HG03066 (cell line): ENCODE results near the gene TNRC6B.
"Not testable (repeated sequence)": the region's sequence is repeated elsewhere in the genome, so short reads cannot be mapped to it uniquely, and the experiment has no call there.

Source experiments
- ATAC-seq: cut with Tn5 transposase; IDR thresholded peaks from one replicate; pipeline ENCODE4 v1.9.1; 2021; ENCODE audit warnings: low read depth; ENCODE audit not compliant: unreplicated experiment

TNRC6B gene

GRCh38 chr22:40180403-40180802 is 2.7 kb downstream of the TNRC6B start:
- no peak for ATAC-seq

- no peak for ATAC-seq
Observed at GRCh38 chr22:40181323-40181722, 3.6 kb downstream of the TNRC6B start.

GRCh38 chr22:40182231-40182835 is 4.6 kb downstream of the TNRC6B start:
- no peak for ATAC-seq

- no peak for ATAC-seq
Observed at GRCh38 chr22:40183029-40183581, 5.4 kb downstream of the TNRC6B start.

- not testable (repeated sequence) for ATAC-seq
Observed at GRCh38 chr22:40183603-40184002, 5.9 kb downstream of the TNRC6B start.

- ATAC-seq = no peak
Observed at GRCh38 chr22:40187389-40187788, 9.7 kb downstream of the TNRC6B start.

- ATAC-seq = no peak
Observed at GRCh38 chr22:40189997-40190396, 12.3 kb downstream of the TNRC6B start.

- ATAC-seq = no peak
Observed at GRCh38 chr22:40190501-40190900, 12.8 kb downstream of the TNRC6B start.

GRCh38 chr22:40193429-40194421 is 16.0 kb downstream of the TNRC6B start:
- ATAC-seq = no peak

GRCh38 chr22:40194656-40195055 is 16.9 kb downstream of the TNRC6B start:
- no peak for ATAC-seq

- ATAC-seq = no peak
Observed at GRCh38 chr22:40196628-40197360, 19.1 kb downstream of the TNRC6B start.

- not testable (repeated sequence) for ATAC-seq
Observed at GRCh38 chr22:40197421-40197820, 19.7 kb downstream of the TNRC6B start.

- ATAC-seq = no peak
Observed at GRCh38 chr22:40198733-40199132, 21.0 kb downstream of the TNRC6B start.

GRCh38 chr22:40199223-40199622 is 21.5 kb downstream of the TNRC6B start:
- no peak for ATAC-seq

GRCh38 chr22:40199852-40200251 is 22.1 kb downstream of the TNRC6B start:
- no peak for ATAC-seq

GRCh38 chr22:40200795-40201530 is 23.2 kb downstream of the TNRC6B start:
- no peak for ATAC-seq

- ATAC-seq = no peak
Observed at GRCh38 chr22:40202225-40202944, 24.7 kb downstream of the TNRC6B start.

- no peak for ATAC-seq
Observed at GRCh38 chr22:40203572-40203971, 25.8 kb downstream of the TNRC6B start.

- ATAC-seq = no peak
Observed at GRCh38 chr22:40204321-40205116, 26.8 kb downstream of the TNRC6B start.
